Measurements from ENCODE around the gene ELOVL6.

GRCh38 chr4:110061076-110061475 lies 137.3 kb downstream of the ELOVL6 start:
- no peak for TF ChIP-seq POLR2A (IDR thresholded peaks at IDR 0.05)
- no peak for TF ChIP-seq CTCF (IDR thresholded peaks at IDR 0.05)

Data from thyroid gland (tissue), 4 donors.